ENCODE results near the gene MAP1S. TPM values are rescaled to one million over a fixed set of nuclear protein-coding genes. Genes with fewer than 3 reads are reported as not detected.

MAP1S gene
- total and polyA plus RNA-seq, 2 experiments from 2014 or later = 7.7 to 37.1 TPM

DNA sequence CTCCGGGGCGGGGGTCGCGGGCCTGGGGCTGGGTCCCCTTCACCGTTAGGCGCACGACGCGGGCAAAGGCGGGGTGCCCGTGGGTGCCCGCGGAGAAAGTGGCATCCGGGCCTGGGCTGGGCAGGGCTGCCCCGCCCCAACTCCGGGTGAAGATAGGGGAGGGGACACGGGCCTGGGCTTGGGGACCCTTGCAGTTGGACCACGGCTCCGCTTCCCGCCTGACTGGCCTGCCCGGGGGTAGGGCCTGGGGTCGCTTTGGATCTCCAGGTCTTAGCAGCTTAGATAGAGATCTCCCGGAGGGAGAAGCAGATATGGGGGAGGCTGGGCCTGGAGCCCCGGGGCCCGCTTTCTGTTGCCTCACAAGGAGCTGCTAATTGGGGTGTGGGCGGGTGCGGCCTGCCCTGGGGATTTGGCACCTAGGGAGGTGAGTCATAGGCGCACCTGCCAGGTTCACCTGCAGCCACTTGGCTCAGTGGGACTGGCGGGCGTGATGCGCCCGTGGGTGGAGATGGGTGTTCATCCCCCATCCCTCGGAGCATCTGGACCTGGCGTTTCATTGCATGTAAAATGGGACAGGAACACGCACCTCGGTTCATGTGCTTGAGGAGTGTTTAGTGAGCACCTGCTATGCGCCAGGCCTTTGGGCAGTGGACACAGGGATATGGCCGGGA is 585 bp downstream of the MAP1S start:
- H3K79me2 ChIP-seq = peaks cover 26% of the 10 kb centered on the region
- peaks cover 12% of the 10 kb centered on the region for H3K4me1 ChIP-seq (ENCODE audit: insufficient read depth)
- no peak for TF ChIP-seq EZH2phosphoT487 (IDR thresholded peaks at IDR 0.05; ENCODE audit: low read depth, severe bottlenecking, unreplicated experiment)
- TF ChIP-seq EZH2 (IDR thresholded peaks at IDR 0.05; ENCODE audit: borderline replicate concordance) = no peak
- TF ChIP-seq, protein P1, sequence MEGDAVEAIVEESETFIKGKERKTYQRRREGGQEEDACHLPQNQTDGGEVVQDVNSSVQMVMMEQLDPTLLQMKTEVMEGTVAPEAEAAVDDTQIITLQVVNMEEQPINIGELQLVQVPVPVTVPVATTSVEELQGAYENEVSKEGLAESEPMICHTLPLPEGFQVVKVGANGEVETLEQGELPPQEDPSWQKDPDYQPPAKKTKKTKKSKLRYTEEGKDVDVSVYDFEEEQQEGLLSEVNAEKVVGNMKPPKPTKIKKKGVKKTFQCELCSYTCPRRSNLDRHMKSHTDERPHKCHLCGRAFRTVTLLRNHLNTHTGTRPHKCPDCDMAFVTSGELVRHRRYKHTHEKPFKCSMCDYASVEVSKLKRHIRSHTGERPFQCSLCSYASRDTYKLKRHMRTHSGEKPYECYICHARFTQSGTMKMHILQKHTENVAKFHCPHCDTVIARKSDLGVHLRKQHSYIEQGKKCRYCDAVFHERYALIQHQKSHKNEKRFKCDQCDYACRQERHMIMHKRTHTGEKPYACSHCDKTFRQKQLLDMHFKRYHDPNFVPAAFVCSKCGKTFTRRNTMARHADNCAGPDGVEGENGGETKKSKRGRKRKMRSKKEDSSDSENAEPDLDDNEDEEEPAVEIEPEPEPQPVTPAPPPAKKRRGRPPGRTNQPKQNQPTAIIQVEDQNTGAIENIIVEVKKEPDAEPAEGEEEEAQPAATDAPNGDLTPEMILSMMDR (IDR thresholded peaks at IDR 0.05; ENCODE audit: poor library complexity) = no peak
- WGBS (ENCODE audit: low lambda C conversion rate, missing lambda C conversion rate) = 15% methylated on average over 18 of the region's 38 CpGs
- peak; percentile 56 for DNase-seq (ENCODE audit: low spot score)
- no peaks in the 10 kb centered on the region for H3K27me3 ChIP-seq
- peak overlapping the region; percentile 63 for H2AFZ ChIP-seq
- peak overlapping the region; percentile 99 for H3K4me3 ChIP-seq
- H3K36me3 ChIP-seq (replicated peaks; ENCODE audit: insufficient read depth, low read depth) = no peaks in the 10 kb centered on the region
- no peaks in the 10 kb centered on the region for H3K9me2 ChIP-seq (replicated peaks; ENCODE audit: insufficient read depth)
- no peak overlapping the region for H3K27ac ChIP-seq
- peaks cover 15% of the 10 kb centered on the region for H4K20me1 ChIP-seq (ENCODE audit: insufficient read depth, poor library complexity, severe bottlenecking)
- H3K4me2 ChIP-seq = peak overlapping the region; percentile 98
- no peaks in the 10 kb centered on the region for H3K9me3 ChIP-seq (ENCODE audit: low read depth)

DNA sequence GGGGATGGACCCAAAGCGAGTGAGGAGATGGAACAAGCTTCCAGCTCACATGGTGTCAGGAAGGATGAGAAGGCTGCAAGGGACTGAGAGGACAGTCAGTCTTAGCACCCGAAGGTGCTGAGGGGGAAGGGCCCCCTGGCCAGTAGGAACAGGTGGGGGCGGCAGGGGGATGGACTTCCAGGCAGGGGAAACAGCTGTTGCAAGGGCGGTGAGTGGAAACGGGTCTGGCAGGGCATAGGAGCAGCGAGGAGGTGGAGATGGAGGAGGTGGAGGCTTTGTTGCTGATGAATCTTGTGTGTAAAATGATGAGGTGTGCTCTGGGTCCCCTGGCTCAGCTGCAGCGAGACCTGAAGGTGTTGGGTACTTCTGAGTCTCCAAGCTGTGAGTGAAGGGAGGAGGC is 1.2 kb downstream of the MAP1S start:
- Histone ChIP-seq H3K9me3 (ENCODE audit: low read depth) (no peaks in the 10 kb centered on the region), H2AFZ (no peak overlapping the region), H3K4me3 (peak overlapping the region; percentile 99), H3K79me2 (peaks cover 26% of the 10 kb centered on the region), H3K27ac (no peak overlapping the region), H3K4me1 (ENCODE audit: insufficient read depth) (peaks cover 12% of the 10 kb centered on the region), H4K20me1 (ENCODE audit: insufficient read depth, poor library complexity, severe bottlenecking) (peaks cover 15% of the 10 kb centered on the region), H3K36me3 (replicated peaks; ENCODE audit: insufficient read depth, low read depth) (no peaks in the 10 kb centered on the region), H3K4me2 (peak overlapping the region; percentile 98), H3K27me3 (no peaks in the 10 kb centered on the region), H3K9me2 (replicated peaks; ENCODE audit: insufficient read depth) (no peaks in the 10 kb centered on the region)
- no peak for DNase-seq (ENCODE audit: low spot score)
- 45% methylated on average over 6 of the region's 7 CpGs for whole genome bisulfite sequencing (ENCODE audit: low lambda C conversion rate, missing lambda C conversion rate)
- no peak for TF ChIP-seq EZH2 (IDR thresholded peaks at IDR 0.05; ENCODE audit: borderline replicate concordance)
- TF ChIP-seq, protein P1 (IDR thresholded peaks at IDR 0.05; ENCODE audit: poor library complexity) = no peak
- no peak for TF ChIP-seq EZH2phosphoT487 (IDR thresholded peaks at IDR 0.05; ENCODE audit: low read depth, severe bottlenecking, unreplicated experiment)

DNA sequence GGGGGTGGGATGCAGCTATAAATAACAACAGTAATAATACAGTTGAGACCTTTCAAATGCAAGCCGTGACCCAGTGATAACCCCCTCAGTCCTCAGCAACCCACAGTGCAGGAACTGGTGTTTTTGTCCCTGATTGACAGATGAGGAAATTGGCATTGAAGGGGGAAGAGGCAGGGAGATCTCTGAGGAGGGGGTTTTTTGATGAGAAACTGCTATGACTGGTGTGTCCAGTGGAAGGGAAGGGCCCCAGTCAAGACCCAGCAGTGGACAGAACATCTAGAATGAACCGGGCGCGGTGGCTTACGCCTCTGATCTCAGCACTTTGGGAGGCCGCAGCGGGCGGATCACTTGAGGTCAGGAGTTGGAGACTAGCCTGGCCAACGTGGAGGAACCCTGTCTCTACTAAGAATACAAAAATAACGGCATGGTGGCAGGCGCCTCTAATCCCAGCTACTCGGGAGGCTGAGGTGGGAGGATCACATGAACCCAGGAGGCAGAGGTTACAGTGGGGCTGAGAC is 1.9 kb downstream of the MAP1S start:
- 90% methylated on average over 12 of the region's 12 CpGs for WGBS (ENCODE audit: low lambda C conversion rate, missing lambda C conversion rate)
- no peaks in the 10 kb centered on the region for H3K27me3 ChIP-seq
- no peak overlapping the region for H2AFZ ChIP-seq
- no peak overlapping the region for H3K27ac ChIP-seq
- H3K79me2 ChIP-seq = peaks cover 26% of the 10 kb centered on the region
- H3K4me1 ChIP-seq (ENCODE audit: insufficient read depth) = peaks cover 12% of the 10 kb centered on the region
- no peak overlapping the region for H3K4me3 ChIP-seq
- TF ChIP-seq, protein P1 (IDR thresholded peaks at IDR 0.05; ENCODE audit: poor library complexity) = no peak
- TF ChIP-seq EZH2phosphoT487 (IDR thresholded peaks at IDR 0.05; ENCODE audit: low read depth, severe bottlenecking, unreplicated experiment) (no peak), EZH2 (IDR thresholded peaks at IDR 0.05; ENCODE audit: borderline replicate concordance) (no peak)
- peak overlapping the region; percentile 98 for H3K4me2 ChIP-seq
- no peaks in the 10 kb centered on the region for H3K9me3 ChIP-seq (ENCODE audit: low read depth)
- no peaks in the 10 kb centered on the region for H3K9me2 ChIP-seq (replicated peaks; ENCODE audit: insufficient read depth)
- peaks cover 15% of the 10 kb centered on the region for H4K20me1 ChIP-seq (ENCODE audit: insufficient read depth, poor library complexity, severe bottlenecking)
- no peak for DNase-seq (ENCODE audit: low spot score)
- no peaks in the 10 kb centered on the region for H3K36me3 ChIP-seq (replicated peaks; ENCODE audit: insufficient read depth, low read depth)
